Middle frontal gyrus (tissue), 1 donor: ENCODE data around the gene LBH.

Experiments used
- DNase-seq: peaks from one replicate; pipeline ENCODE4 v3.0.0-alpha.2; 2015; ENCODE audit warnings: low spot score; ENCODE audit errors: extremely low spot score

Gene LBH

GRCh38 chr2:30235008-30235655 lies 3.8 kb downstream of the LBH start:
- DNase-seq = no peak

GRCh38 chr2:30235859-30236535 lies 4.7 kb downstream of the LBH start:
- DNase-seq = no peak

DNA sequence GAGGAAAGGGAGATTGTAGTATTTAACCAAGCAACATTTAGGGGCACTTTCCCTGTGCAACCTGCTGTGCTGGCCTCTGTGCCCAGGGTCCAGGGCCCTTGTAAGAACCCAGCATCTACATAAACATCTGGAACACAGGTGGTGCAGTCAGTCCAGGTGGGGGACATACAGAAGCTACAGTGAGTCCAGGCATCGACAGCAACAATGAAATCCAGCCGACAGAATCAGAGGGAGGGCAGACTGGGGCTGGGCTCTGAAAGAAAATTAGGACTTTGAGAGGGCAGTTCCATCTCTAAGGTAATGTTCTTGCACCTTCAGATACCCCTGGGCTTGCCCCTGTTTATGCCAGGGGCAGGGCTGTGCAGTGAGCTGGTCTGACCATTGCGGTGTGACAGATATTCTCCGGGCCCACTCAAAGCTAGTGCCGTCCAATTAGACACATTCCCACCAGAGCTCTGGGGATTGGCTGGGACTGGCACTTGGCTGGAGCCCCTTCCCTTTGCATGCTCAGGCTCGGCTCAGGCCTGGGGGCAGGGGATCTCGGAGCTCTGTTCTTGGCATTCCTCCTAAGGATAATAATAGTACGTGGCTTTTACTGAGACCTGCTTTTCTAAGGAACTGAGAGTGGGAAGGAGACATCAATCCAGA lies 5.4 kb downstream of the LBH start:
- no peak for DNase-seq

DNA sequence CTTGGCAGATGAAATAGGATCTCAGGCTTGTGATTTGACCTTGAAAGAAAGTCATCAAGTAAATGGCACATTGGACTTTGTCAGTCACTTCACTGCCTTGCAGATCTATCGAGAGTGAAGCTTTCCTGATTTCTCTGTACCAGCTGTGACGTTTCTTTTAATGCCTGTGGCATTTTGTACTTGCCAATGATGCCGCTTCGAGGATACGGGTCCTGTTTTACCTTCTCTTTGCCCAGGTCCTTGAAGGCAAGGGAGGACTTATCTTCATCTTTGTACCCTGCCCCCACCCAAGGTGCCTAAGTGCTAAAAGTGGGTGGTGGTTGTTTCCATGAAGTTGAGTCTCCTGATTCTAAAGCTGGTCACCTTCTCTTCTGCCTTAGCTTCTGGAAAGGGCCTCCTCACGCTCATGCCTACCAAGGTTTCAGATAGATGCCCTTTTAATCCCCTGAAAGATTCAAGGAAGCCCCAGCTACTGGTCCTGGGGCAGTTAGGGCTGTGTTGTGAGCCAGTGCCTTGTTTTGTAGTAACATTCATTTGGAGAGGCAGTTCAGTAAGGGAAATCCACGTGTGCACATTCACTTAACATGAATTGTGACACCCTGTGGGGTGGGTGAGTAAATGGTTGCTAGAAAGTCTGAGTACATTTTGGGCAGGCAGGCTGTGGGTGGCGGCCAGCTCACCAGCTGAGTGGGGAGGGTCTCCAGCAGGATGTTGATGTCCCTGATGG lies 6.1 kb downstream of the LBH start:
- DNase-seq = no peak

- DNase-seq = no peak
Measured at GRCh38 chr2:30237966-30238800, 6.8 kb downstream of the LBH start.

- no peak for DNase-seq
Measured at GRCh38 chr2:30239308-30239985, 8.1 kb downstream of the LBH start.

DNA sequence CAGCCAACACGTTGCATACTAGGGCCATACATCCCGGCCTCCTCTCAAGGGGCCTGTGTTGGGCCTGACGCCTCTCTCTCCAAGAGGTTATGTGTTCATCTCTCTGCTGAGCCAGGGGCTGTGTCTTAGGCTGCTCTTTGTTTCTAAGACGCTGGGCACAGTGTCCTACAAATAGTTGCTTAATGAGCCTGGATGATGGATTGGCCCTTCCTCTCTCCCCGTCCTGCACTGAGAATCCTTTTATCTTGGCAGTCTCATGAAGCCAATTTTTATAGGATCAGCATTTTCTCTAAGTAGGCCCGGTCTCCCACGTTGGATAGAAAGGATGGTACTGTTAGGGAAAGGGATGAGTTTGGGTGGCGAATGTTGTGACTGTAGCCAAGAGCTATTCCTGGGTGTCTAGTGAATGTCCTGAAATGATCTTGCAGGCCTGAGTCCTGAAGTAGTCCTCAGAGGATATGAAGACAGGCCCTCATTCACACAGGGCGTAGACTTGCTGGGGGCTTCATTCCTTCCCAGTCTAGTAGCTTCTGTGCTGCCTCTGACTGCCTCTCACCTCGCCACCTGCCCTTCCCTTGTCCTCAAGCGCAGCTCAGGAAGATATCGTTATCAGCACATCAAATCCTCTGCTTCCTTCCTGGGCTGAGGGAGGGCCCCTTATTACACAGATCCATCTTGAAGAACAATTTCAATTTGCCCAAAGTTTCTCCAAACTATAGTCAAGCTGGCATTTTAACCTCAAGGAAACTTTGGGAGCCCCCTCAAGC lies 8.8 kb downstream of the LBH start:
- no peak for DNase-seq

DNA sequence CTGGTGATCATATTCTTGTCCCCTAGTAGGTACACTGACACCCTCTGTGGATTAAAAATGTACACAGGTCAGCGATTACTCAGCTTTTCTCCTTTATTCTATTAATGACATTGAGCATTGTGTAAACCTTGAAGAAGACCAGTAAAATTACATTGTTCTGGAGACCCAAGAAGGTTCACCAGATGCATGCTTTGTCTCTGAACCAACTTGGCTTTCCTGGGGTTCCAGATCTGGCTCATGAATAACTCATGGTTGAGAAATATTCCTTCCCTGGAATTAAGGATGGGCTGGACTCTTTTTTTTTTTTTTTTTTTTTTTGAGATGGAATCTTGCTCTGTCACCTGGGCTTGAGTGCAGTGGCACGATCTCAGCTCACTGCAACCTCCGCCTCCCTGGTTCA lies 11.9 kb downstream of the LBH start:
- DNase-seq = no peak

DNA sequence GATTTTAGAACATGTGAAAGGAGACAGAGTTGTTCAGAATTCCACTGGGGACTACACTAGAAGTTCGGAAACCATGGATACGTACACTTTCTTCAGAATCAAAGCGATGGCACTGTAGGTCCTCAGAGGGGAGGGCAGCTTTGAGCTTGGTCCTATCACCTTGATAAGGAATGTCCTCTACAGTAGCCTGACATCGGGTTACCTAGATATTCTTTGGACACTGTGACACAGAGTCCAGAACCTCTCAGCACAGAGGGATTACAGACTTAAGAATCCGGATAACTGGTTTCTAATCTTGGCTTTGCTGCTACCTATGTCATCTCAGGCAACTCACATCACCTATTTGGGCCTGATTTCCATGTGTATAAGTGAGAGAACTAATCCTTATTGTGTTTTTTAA lies 14.0 kb downstream of the LBH start:
- DNase-seq = no peak

DNA sequence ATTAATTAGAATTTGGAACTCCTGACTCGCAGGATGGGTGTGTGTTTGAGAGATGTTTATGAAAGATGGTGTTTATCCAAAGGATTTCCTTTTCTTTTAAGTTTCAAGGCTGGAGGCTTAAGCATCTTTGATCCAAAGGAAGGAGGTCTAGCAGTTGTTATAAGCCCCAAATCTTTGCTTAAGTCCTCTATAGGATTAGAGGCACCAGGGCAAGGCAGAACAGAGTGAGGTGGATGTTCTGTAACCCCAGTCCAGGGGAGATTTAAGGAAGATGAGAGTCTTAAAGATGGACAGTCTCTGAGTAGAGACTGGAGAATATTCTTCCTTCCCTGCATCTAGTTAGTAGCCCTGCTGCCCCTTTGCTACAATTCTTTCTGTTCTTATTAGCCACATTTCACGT lies 17.5 kb downstream of the LBH start:
- no peak for DNase-seq

DNA sequence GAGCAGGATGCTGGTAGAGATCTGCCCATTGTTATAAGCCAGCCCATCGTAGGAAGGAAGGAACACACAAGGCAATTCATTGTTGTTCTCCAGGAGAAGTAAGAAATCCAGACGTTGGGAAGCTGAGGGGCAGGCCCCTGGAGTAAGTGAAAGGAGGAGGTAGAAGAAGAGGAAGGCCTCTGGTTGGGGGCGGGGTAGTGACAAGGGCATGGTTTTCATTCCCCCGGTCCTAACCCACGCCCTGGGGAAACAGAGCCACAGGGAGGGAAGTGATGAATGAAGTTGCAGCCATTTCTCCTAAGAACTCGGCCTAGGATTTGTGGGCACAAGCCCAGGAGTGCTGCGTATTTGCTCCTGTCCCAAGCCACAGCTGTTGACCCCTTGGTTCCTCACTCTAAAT lies 18.0 kb downstream of the LBH start:
- no peak for DNase-seq

DNA sequence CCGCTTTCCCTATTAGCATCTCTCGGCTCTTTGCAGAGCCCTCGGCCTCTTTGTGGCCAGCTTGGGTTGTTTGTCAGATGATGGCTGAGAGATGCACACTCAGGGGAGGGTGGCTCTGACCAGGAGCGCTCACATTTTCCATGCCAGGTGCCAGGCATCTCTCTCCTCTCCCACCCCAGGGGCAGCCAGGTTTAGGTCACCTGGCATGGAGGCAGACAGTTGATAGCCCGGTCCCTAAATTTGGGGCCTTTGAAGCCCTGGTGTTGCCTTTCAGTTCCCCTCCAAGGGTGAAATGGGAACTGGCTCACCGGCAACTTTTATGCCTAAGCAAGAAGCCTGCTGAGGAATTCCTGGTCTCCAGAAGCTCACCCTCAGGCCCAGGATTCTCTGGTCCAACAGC lies 19.1 kb downstream of the LBH start:
- no peak for DNase-seq

GRCh38 chr2:30252723-30253701 lies 21.7 kb downstream of the LBH start:
- no peak for DNase-seq

GRCh38 chr2:30253873-30254684 lies 22.7 kb downstream of the LBH start:
- no peak for DNase-seq

GRCh38 chr2:30254685-30255001 lies 23.3 kb downstream of the LBH start:
- DNase-seq = no peak

- no peak for DNase-seq
Measured at GRCh38 chr2:30255026-30255425, 23.7 kb downstream of the LBH start.

- DNase-seq = no peak
Measured at GRCh38 chr2:30255466-30256408, 24.4 kb downstream of the LBH start.
